Posterior vena cava (tissue), 2 donors: ENCODE data around the gene AUH. TPM values are rescaled to one million over a fixed set of nuclear protein-coding genes. Genes with fewer than 3 reads are reported as not detected.
"Not testable (repeated sequence)": the region's sequence is repeated elsewhere in the genome, so short reads cannot be mapped to it uniquely, and the experiment has no call there.

Experiments
- DNase-seq: peaks from one replicate; pipeline ENCODE4 v3.0.0-alpha.2; 2020; ENCODE audit warnings: low spot score
- intact Hi-C, 2 donors: fragments of 100-400 bp; cut with DNase I; formaldehyde crosslinking; loops; one replicate each; pipeline versions ENCODE4 v1.14.1 to v1.14.2; 2022 to 2023
- total RNA-seq, 2 donors: library from RNA; stranded (reverse); fragmentation: NEBNext Ultra II Directional; extraction: Animal tissue kit (Norgen Biotek cat#: 25700); gene quantifications; one replicate each; pipeline ENCODE4 v1.2.1, GENCODE V29; 2021
- donor health status: DM: yes; HTN: yes; CAD: no.
- donor health status: DM: yes; HTN: yes; CAD: no.

The AUH gene
- total RNA-seq, 2 donors from 2014 or later, result 12.1 to 14.0 TPM

- DNase-seq, result no peak
- intact Hi-C loops, result loop anchor here in 1 of 2 donors (5.0 kb wide), 1 partner anchor 97 kb away; no protein-coding TSS in a partner anchor
Observed at GRCh38 chr9:91199739-91200497, 161.8 kb downstream of the AUH start.

GRCh38 chr9:91198881-91199280 is 162.8 kb downstream of the AUH start:
- DNase-seq, intact Hi-C loops: not testable (repeated sequence)

- intact Hi-C loops, result no loop called here
Observed at GRCh38 chr9:91198405-91198804, 163.3 kb downstream of the AUH start.

GRCh38 chr9:91197232-91198181 is 164.2 kb downstream of the AUH start:
- peak; percentile 89 for DNase-seq
- intact Hi-C loops, result no loop called here

More at GRCh38 chr9:91198405-91198804, 163.3 kb downstream of the AUH start:
- DNase-seq, result no peak

- intact Hi-C loops, result no loop called here
- DNase-seq, result no peak
Observed at GRCh38 chr9:91196103-91196950, 165.4 kb downstream of the AUH start.

- intact Hi-C loops, result loop anchor here in 1 of 2 donors (2.0 kb wide), 1 partner anchor 225 kb away; no protein-coding TSS in a partner anchor
Observed at GRCh38 chr9:91195372-91196012, 166.2 kb downstream of the AUH start.

GRCh38 chr9:91193658-91194391 is 167.9 kb downstream of the AUH start:
- intact Hi-C loops, result loop anchor here (2.0 to 5.0 kb wide), 3 partner anchors 77 to 233 kb away; no protein-coding TSS in a partner anchor
- DNase-seq, result peak; percentile 98

More at GRCh38 chr9:91195372-91196012, 166.2 kb downstream of the AUH start:
- DNase-seq, result no peak

GRCh38 chr9:91193087-91193657 is 168.5 kb downstream of the AUH start:
- intact Hi-C loops, result loop anchor here (5.0 kb wide), 2 partner anchors 76 to 234 kb away; no protein-coding TSS in a partner anchor
- peak; percentile 97 for DNase-seq

GRCh38 chr9:91192381-91193086 is 169.2 kb downstream of the AUH start:
- DNase-seq, result no peak
- intact Hi-C loops, result loop anchor here (5.0 kb wide), 2 partner anchors 75 to 235 kb away; no protein-coding TSS in a partner anchor

- DNase-seq, result no peak
- intact Hi-C loops, result loop anchor here (5.0 kb wide), 2 partner anchors 74 to 236 kb away; no protein-coding TSS in a partner anchor
Observed at GRCh38 chr9:91191411-91192380, 170.0 kb downstream of the AUH start.

- intact Hi-C loops, result loop anchor here (5.0 kb wide), 2 partner anchors 73 to 237 kb away; no protein-coding TSS in a partner anchor
- DNase-seq, result no peak
Observed at GRCh38 chr9:91190062-91190461, 171.7 kb downstream of the AUH start.

GRCh38 chr9:91188719-91189590 is 172.8 kb downstream of the AUH start:
- DNase-seq, result no peak
- intact Hi-C loops, result no loop called here

GRCh38 chr9:91187965-91188344 is 173.8 kb downstream of the AUH start:
- intact Hi-C loops, result no loop called here
- no peak for DNase-seq

GRCh38 chr9:91187311-91187964 is 174.3 kb downstream of the AUH start:
- no peak for DNase-seq
- intact Hi-C loops, result no loop called here
